Skeletal muscle cell (primary cell): ENCODE results near the gene RPL27A.

ENCODE experiments used
- DNase-seq: peaks from one replicate; pipeline ENCODE4 v3.0.0-alpha.2; 2010; ENCODE audit warnings: low read depth
- H3K4me3 ChIP-seq: 2 replicates; pipeline ENCODE4 v1.5.1; 2011; ENCODE audit warnings: low read depth, mild to moderate bottlenecking, control low read depth, low read length, moderate library complexity

The RPL27A gene

GRCh38 chr11:8671193-8671612, 11.4 kb upstream of the RPL27A start:
- no peak overlapping the region for H3K4me3 ChIP-seq
- DNase-seq: peak; percentile 89

GRCh38 chr11:8671651-8672062, 10.9 kb upstream of the RPL27A start:
- peak; percentile 69 for DNase-seq
- H3K4me3 ChIP-seq: no peak overlapping the region

DNA sequence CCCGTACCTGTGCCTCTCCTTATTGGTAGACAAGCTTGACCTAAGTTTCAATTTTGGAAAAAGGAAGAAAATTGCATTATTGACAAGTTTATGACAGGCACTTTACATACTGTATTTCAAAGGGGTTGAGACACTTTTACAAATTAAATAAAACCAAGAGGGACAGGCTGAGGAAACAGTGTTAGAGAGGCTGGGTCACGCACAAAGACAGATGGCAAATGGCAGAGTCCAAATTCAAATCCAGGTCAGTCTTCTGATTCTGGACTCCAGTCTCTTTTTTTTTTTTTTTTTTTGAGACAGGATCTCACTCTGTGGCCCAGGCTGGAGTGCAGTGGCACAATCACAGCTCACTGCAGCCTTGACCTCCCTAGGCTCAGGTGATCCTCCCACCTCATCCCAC, 10.2 kb upstream of the RPL27A start:
- no peak overlapping the region for H3K4me3 ChIP-seq
- DNase-seq: no peak

- no peak for DNase-seq
- H3K4me3 ChIP-seq: no peak overlapping the region
These were observed 7.7 kb upstream of the RPL27A start for GRCh38 chr11:8674859-8675258.

DNA sequence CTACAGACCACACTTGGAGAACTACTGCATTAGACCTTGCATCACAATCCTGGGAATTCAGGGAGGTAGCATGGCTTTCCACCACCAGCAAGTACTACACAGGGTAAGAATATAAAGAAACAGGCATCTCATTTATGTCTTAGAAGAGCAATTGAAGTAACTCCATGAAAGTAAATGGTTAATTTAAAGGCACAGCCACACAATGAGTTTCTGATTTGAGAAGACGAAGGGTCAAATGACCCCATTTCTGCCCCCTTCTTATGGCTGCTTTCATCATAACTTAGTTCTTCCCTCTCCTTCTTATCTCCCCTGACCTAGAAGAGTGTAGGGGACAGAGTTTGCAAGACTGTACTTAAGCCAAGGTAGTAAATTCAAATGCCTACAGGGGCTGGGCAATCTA, 6.1 kb upstream of the RPL27A start:
- DNase-seq: no peak
- no peak overlapping the region for H3K4me3 ChIP-seq

GRCh38 chr11:8679006-8679405, 3.6 kb upstream of the RPL27A start:
- no peak overlapping the region for H3K4me3 ChIP-seq
- DNase-seq: no peak

GRCh38 chr11:8681837-8682302, 722 bp upstream of the RPL27A start:
- H3K4me3 ChIP-seq: peak overlapping the region; percentile 91
- no peak for DNase-seq

DNA sequence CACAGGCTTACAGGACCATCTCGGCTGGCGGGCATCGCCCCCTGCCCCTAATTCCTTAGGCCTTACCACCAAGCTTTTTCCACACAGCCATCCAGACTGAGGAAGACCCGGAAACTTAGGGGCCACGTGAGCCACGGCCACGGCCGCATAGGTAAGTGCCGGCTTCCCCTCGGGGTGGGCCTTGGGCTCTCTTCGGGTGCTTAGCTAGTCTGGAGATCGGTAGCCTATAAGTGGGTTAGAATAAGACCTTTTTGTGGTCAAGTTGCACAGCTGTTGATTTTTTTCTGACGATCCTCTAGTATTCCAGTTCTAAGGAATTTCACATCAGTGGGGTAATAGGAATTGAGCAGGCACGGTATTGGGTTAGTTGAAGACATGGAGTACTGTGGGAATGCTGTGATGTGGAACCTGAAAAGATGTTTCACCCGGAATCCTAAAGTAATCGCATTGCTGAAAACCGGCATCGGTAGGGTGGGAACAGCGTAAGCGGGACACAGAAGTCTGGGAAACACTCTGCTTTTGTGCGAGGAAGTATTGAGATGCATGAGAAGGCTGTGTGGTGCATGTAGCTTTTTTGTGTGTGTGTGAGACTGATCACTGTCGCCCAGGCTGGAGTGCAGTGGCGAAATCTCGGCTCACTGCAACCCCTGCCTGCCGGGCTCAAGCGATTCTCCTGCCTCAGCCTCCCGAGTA, 669 bp downstream of the RPL27A start:
- DNase-seq: no peak

DNA sequence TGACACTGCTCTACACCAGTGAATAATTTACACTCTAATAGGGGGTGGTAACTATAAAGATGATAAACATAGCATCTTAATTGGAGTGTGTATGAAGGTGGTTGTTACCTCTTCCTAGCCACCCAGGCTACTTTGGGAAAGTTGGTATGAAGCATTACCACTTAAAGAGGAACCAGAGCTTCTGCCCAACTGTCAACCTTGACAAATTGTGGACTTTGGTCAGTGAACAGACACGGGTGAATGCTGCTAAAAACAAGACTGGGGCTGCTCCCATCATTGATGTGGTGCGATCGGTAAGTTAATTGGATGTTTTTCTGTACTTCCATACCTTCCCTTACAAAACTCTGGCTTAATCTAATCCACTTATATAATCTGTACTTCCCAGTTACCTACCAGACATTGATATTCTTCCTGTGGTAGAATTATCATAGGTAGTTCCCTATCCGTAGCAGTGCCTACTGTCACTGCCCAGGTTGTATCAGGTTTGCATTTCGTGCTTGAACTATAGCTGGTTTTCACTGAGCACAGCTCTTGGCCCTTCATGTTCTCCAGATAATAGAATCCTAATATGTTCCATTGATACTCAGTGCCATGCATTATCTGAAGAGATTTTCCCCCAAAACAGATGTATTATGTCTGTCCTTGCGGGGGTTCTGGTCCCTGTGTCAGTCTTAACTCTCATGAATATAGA, 2.2 kb downstream of the RPL27A start:
- H3K4me3 ChIP-seq: peak overlapping the region; percentile 91
- DNase-seq: no peak

More for the DNA sequence above, 669 bp downstream of the RPL27A start:
- peak overlapping the region; percentile 91 for H3K4me3 ChIP-seq

DNA sequence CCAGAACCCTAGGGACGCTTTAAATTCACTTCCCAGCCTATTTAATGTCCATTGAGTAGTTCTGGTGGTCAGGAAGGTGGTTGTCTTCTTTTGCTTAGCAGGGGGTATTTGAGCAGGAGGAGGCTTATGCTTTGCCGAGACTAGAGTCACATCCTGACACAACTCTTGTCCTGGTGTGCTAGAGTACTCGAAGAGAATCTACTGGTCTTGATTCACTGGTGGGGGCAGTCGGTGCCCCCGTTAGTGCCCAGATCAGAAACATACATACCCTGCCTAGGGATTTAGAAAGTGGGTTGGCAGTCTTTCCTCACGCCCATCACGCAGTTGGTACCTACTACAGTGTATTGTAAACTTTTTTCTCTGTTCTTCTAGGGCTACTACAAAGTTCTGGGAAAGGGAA, 2.7 kb downstream of the RPL27A start:
- DNase-seq: no peak
- H3K4me3 ChIP-seq: no peak overlapping the region

GRCh38 chr11:8685820-8686219, 3.2 kb downstream of the RPL27A start:
- no peak for DNase-seq
- no peak overlapping the region for H3K4me3 ChIP-seq

DNA sequence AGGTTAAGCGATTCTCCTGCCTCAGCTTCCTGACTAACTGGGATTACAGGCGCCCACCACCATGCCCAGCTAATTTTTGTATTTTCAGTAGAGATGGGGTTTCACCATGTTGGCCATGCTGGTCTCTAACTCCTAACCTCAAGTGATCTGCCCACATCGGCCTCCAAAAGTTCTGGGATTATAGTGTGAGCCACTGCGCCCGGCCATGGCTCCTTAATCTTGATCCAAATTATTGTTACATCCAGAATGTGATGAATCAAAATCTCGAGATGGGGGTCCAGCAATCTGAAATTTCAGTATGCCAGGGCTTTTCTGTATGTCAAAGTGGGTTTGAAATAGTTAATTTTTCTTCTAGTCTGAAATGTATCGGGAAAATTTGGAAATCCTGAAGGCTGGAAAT, 3.7 kb downstream of the RPL27A start:
- no peak for DNase-seq
- no peak overlapping the region for H3K4me3 ChIP-seq

DNA sequence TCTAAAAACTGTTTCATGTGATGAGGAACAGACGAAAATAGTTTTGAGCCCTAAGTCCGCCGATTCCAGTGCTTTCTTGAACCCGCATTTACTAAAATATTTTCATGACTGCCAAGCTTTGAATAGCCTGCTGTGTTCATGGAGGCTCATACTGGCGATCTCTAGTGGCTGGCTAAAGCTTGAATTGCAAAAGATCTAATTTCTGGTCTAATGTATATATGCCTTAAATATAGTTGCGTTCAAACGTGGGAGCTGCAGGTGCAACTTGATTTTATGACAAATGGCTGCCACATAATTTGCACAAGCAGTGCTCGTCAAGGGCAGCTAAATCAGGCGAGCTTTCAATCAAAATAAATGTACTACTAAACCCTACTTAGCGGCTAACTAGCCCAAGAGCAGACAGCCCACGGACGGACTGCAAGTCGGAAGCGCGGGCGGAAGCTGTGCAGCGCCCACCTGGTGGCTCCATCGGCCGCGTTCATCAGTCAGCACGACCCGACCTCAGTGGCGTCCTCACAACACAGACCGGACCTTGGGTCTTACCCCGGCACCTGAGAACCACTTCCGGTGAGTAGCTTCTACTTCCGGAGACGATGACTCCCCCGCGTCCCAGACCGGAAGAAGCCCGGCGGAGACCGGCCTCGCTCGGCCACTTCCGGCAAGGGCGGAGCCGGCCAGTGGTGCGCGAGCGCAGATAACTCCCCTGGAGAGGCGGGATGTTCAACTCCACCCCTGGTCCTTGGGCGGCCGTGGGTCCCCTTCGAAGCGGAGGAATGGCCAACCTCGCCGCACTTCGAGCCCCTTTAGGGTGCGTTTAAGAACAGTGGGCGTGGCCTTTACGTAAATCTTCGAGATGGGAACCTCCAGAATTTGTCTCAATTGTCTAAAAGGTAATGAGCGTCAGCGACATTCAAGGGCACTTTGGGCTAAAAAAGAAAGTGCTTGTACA, 6.1 kb downstream of the RPL27A start:
- peak; percentile 81 for DNase-seq

GRCh38 chr11:8689726-8690255, 7.2 kb downstream of the RPL27A start:
- no peak for DNase-seq
- H3K4me3 ChIP-seq: peak overlapping the region; percentile 60

More for the DNA sequence above, 6.1 kb downstream of the RPL27A start:
- H3K4me3 ChIP-seq: peak overlapping the region; percentile 60

- no peak for DNase-seq
- no peak overlapping the region for H3K4me3 ChIP-seq
These were observed 8.1 kb downstream of the RPL27A start for GRCh38 chr11:8690374-8691342.

- DNase-seq: no peak
- H3K4me3 ChIP-seq: no peak overlapping the region
These were observed 9.0 kb downstream of the RPL27A start for GRCh38 chr11:8691601-8692000.

- no peak overlapping the region for H3K4me3 ChIP-seq
- DNase-seq: no peak
These were observed 9.8 kb downstream of the RPL27A start for GRCh38 chr11:8692417-8692816.

- H3K4me3 ChIP-seq: no peak overlapping the region
- DNase-seq: no peak
These were observed 10.5 kb downstream of the RPL27A start for GRCh38 chr11:8693010-8693551.
